NCI-H2227 treated with DMSO at 0.1 percent for 48 hours (cell line): ENCODE results near the gene PIK3CB.
A peak's percentile ranks its signal among the peaks of the same experiment; 100 is the strongest.
"Not testable (repeated sequence)": the region's sequence is repeated elsewhere in the genome, so short reads cannot be mapped to it uniquely, and the experiment has no call there.

ENCODE experiments used
- DNase-seq: peaks from one replicate; lab custom pipeline; 2025; lab: John Stamatoyannopoulos, UW

Gene PIK3CB

GRCh38 chr3:138846824-138847223 lies 12.1 kb upstream of the PIK3CB start:
- DNase-seq = not testable (repeated sequence)

GRCh38 chr3:138846262-138846791 lies 11.6 kb upstream of the PIK3CB start:
- no peak for DNase-seq

DNA sequence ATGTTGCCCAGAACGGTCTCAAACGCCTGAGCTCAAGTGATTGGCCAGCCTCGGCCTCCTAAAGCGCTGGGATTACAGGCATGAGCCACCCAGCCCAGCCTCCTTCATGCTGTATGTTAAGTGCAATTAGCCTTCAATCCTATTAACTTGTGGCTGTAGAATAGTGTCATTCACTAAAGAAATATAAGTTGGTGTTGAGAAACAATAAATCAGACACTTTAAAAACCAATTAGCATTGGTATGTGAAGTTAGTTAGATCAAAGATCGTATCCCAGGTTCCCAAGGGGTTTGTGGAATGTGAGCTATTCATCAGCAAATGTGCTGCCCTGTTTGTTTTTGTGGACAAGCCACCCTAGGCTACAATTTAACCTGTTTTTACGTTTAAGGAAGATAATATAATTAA lies 11.0 kb upstream of the PIK3CB start:
- no peak for DNase-seq

DNA sequence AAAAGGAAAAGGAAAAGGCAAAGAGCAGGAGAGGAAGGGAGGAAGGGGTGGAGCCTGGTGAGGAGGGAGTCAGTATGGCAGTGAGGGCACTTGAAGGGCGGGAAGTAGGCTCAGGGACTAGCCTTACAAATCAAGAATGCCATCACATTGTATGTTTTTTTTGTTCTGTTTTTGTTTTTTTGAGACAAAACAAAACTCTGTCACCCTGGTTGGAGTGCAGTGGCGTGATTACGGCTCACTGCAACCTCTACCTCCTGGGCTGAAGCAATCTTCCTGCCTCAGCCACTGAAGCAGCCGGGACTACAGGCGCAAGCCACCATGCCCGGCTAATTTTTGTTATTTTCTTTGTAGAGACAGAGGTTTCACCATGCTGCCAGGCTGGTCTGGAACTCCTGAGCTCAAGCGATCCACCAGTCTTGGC lies 10.5 kb upstream of the PIK3CB start:
- no peak for DNase-seq

DNA sequence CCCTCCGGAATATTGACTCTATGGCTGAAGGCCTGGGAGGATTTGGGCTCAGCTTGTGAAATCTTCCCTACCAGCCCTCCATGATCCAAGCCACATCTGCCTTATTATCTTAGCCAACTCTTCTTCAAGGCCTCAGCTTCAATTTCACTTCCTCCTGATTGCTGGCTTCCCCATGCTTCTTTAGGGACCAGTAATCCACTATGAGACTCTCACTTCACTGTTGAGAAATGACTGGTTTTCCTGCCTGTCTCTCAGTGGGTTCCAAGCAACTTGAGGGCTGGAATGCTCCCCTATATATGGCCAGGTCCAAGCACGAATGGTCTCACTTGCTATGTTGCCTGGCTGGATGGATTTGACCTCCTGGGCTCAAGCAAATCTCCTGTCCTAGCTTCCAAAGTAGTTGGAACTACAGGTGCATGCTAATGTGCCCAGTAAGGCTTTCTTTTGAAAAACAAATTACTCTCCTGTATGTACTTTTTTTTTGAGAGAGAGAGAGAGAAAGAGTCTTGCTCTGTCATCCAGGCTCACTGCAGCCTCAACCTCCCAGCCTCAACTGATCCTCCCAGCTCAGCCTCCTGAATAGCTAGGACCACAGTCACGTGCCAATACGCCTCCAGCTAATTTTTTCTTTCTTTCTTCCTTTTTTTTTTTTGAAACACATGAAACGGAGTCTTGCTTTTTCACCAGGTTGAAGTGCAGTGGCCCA lies 7.9 kb upstream of the PIK3CB start:
- no peak for DNase-seq

DNA sequence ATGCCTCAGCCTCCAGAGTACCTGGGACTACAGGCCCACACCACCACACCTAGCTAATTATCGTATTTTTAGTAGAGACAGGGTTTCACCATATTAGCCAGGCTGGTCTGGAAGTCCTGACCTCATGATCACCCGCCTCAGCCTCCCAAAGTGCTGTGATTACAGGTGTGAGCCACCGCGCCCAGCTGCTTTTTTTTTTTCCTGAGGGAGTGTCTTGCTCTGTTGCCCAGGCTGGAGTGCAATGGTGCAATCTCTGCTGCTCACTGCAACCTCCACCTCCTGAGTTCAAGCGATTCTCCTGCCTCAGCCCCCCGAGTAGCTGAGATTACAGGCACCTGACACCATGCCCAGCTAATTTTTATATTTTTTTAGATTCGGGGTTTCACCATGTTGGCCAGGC lies 3.7 kb upstream of the PIK3CB start:
- not testable (repeated sequence) for DNase-seq

GRCh38 chr3:138835846-138836245 lies 1.1 kb upstream of the PIK3CB start:
- DNase-seq = not testable (repeated sequence)

- DNase-seq = no peak
Measured at GRCh38 chr3:138835397-138835757, 649 bp upstream of the PIK3CB start.

GRCh38 chr3:138833899-138834595 lies 681 bp downstream of the PIK3CB start:
- DNase-seq = peak; percentile 38

DNA sequence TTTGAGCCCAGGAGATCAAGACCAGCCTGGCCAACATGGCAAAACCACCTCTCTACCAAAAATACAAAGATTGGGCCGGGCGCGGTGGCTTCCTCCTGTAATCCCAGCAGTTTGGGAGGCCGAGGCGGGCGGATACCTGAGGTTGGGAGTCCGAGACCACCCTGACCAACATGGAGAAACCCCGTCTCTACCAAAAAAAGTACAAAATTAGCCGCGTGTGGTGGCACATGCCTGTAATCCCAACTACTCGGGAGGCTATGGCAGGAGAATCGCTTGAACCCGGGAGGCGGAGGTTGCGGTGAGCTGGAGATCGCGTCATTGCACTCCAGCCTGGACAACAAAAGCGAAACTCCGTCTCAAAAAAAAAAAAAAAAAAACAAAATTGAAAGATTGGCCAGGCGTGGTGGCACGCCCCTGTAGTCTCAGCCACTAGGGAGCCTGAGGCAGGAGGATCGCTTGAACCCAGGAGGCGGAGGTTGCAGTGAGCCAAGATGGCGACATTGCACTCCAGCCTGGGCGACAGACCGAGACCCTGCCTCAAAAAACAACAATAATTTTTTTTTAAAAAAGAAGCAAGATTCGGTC lies 2.2 kb downstream of the PIK3CB start:
- not testable (repeated sequence) for DNase-seq

- DNase-seq = no peak
Measured at GRCh38 chr3:138829886-138830510, 4.7 kb downstream of the PIK3CB start.

GRCh38 chr3:138829097-138829496 lies 5.6 kb downstream of the PIK3CB start:
- DNase-seq = no peak

DNA sequence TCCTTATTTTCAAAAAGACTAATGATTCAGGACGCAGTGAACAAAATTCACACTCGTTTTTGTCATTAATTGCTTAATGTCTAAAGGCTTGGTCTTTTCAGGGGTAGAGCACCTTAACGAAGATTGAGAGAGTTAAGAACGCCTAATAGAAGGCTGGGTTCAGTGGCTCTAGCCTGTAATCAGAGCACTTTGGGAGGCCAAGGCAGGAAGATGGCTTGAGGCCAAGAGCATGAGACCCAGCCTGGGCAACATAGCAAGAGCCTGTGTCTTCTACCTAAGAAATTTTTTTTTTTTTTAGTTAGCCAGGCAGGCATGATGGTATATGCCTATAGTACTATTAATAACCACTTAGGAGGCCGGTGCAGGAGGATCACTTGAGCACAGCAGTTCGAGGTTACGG lies 7.5 kb downstream of the PIK3CB start:
- DNase-seq = no peak

DNA sequence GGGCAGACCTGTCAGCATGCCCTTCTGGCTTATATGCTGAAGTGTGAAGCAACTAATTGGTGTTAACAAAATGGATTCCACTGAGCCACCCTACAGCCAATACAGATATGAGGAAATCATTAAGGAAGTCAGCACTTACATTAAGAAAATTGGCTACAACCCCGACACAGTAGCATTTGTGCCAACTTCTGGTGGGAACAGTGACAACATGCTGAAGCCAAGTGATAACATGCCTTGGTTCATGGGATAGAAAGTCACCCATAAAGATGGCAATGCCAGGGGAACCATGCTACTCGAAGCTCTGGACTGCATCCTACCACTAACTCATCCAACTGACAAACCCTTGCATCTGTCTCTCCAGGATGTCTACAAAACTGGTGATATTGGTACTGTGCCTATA lies 9.4 kb downstream of the PIK3CB start:
- no peak for DNase-seq

DNA sequence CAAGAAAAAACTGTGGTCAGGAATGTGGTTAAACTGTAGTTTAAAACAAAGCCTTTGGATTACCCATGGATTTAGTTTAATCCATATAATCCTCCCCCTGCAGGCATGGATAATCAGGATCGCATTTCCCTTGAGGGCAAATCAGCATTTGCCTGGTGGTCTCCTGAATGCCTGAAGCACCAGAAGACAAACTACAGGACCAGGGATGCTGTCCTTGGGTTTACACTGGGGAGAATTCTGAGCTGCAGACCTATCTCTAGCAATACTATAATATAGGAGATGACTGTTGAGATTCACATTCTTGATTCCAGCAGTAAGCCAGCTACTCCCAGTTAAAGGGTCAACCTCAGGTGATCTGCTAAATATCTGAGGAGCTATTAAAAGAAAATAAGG lies 10.6 kb downstream of the PIK3CB start:
- no peak for DNase-seq

- not testable (repeated sequence) for DNase-seq
Measured at GRCh38 chr3:138820379-138820778, 14.3 kb downstream of the PIK3CB start.

- DNase-seq = no peak
Measured at GRCh38 chr3:138818185-138818860, 16.4 kb downstream of the PIK3CB start.

- DNase-seq = no peak
Measured at GRCh38 chr3:138817695-138818094, 17.0 kb downstream of the PIK3CB start.

DNA sequence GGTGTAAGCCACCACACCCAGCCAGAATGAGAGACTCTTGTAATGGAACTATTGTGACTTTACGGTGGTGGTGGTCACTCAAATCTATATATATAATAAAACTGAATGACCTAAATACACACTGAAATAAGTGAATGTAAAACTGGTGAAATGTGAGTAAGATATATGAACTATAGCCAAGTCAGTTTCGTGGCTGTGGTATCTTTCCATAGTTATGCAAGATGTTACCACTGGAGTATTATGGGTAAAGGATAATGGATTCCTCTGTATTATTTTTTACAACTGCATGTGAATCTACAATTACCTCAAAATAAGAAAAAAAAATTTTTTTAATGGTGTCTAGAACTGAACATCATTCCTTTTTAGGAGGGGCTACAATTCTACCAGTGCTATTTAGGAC lies 21.9 kb downstream of the PIK3CB start:
- no peak for DNase-seq

DNA sequence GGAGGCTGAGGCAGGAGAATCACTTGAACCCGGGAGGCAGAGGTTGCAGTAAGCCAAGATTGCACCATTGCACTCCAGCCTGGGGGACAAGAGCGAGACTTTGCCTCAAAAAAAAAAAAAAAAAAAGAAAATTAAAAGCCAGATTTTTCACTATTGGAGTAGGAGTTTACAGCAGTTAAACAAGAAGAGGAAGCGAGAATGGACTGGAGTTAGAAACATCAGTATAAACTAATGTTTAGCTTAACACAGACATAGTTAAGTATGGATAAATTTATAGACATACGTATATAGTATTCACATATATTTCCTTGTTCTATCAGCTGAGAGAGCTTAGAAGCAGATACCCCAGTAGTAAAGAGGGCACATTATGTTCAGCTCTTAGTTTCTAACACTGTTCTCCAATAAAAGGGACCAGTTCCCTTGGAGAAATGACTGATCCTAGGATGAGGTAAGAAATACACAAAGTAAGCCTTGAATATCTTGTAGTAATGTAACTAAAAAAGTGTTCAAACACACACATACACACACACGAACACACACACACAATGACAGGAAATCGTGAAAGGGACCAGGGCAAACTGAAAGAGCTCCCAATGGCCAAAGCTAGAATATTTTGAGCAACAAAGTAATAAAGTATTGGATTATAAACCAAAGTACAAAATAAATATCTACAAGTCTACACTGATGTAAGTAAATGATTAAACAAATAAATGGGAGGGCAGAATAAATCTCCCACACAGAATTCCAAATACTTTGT lies 25.1 kb downstream of the PIK3CB start:
- DNase-seq = no peak

DNA sequence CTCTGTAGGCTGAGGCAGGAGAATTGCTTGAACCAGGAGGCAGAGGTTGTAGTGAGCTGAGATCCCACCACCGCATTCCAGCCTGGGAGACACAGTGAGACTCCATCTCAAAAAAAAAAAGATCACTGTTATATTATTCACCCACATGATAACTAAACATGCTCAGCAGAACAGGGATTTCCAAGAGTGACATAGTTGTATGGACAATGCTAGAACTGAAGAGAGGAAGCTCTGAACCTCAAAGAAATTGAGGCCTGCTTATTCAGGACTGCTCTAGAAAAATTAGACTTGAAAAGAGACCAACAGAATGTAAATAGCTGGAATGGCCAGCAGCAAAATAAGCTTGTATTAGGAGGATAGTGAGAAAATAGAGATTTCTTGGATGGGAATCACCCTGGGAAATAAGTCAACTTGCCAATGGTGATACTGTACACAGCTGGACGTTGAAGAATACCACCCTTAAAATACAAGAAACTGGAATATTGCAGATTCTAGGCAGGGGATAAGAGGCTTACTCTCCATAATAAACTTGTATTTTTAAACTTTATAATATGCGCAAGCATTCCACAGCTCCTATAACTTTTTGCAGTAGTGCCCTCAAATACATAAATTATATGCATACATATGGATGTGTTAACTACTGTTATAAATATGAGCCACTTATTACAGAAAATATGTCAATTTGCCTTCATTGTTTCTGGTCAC lies 28.2 kb downstream of the PIK3CB start:
- DNase-seq = no peak
